Natural killer cell (primary cell): ENCODE results near the gene GMPS. TPM values are rescaled to one million over a fixed set of nuclear protein-coding genes. Genes with fewer than 3 reads are reported as not detected.

Experiments
- ATAC-seq, 3 donors: fragments of 150-1000 bp in 2 of 3; fragments of 200-7000 bp in 1 of 3; cut with Tn5 transposase; 1 replicate in 1 of 3; 2 replicates in 2 of 3; pipeline ENCODE4 v1.10.0; 2021; ENCODE audit warnings: mild to moderate bottlenecking in 2 of 3, moderate library complexity in 2 of 3
- DNase-seq, 2 donors: peaks; one replicate each; pipeline versions ENCODE4 v3.0.0 to v3.0.0-alpha.2; 2013 to 2021; ENCODE audit warnings: mixed read lengths in 1 of 2
- H3K27ac ChIP-seq: one replicate; pipeline ENCODE4 v1.5.1; 2013; ENCODE audit warnings: mild to moderate bottlenecking, low read length
- H3K27me3 ChIP-seq: one replicate; pipeline ENCODE4 v1.6.1; 2013; ENCODE audit warnings: low read length; ENCODE audit not compliant: control insufficient read depth, insufficient read depth
- H3K36me3 ChIP-seq: one replicate; pipeline ENCODE4 v1.6.1; 2013; ENCODE audit warnings: low read length; ENCODE audit not compliant: control insufficient read depth, insufficient read depth
- H3K4me1 ChIP-seq: one replicate; pipeline ENCODE4 v1.6.1; 2013; ENCODE audit warnings: low read length; ENCODE audit not compliant: control insufficient read depth, insufficient read depth
- H3K4me3 ChIP-seq: one replicate; pipeline ENCODE4 v1.5.1; 2013; ENCODE audit warnings: low read length
- H3K9me3 ChIP-seq: one replicate; pipeline ENCODE4 v1.6.1; 2013; ENCODE audit warnings: low read length; ENCODE audit not compliant: control insufficient read depth, insufficient read depth
- H3K27ac Mint-ChIP-seq, 2 donors: one replicate each; pipeline ENCODE4 v1.8.0; 2022; ENCODE audit warnings: mild to moderate bottlenecking in 2 of 2, mixed read lengths in 2 of 2, moderate library complexity in 1 of 2
- H3K27me3 Mint-ChIP-seq, 2 donors: one replicate each; pipeline ENCODE4 v1.8.0; 2022; ENCODE audit warnings: low read depth in 2 of 2, mixed read lengths in 2 of 2
- H3K36me3 Mint-ChIP-seq: one replicate; pipeline ENCODE4 v1.8.0; 2022; ENCODE audit warnings: mixed read lengths
- H3K4me1 Mint-ChIP-seq, 2 donors: one replicate each; pipeline ENCODE4 v1.8.0; 2022; ENCODE audit warnings: mixed read lengths in 2 of 2
- H3K4me3 Mint-ChIP-seq: one replicate; pipeline ENCODE4 v1.8.0; 2022; ENCODE audit warnings: mild to moderate bottlenecking, moderate library complexity, mixed read lengths
- H3K9me3 Mint-ChIP-seq, 2 donors: one replicate each; pipeline ENCODE4 v1.8.0; 2022; ENCODE audit warnings: mixed read lengths in 2 of 2
- CTCF ChIP-seq: fragments of 200-600 bp; IDR thresholded peaks from one replicate; pipeline ENCODE4 v1.8.0; 2022; ENCODE audit warnings: antibody characterized with exemption
- WGBS: methylation state at CpG from one replicate; pipeline ENCODE4 v1.1.7; 2013; ENCODE audit warnings: missing lambda C conversion rate; ENCODE audit not compliant: insufficient coverage; 5-methylcytosine and 5-hydroxymethylcytosine counted together
- intact Hi-C: fragments of 100-400 bp; cut with micrococcal nuclease; formaldehyde crosslinking; loops from one replicate; pipeline ENCODE4 v1.14.2; 2022
- total RNA-seq, 4 donors: library from RNA; stranded (reverse); fragments of 120-200 nt in 1 of 4; gene quantifications; one replicate each; pipeline versions ENCODE4 v1.2.3 to v1.2.4, GENCODE V29; 2013 to 2022

Gene GMPS
- total RNA-seq, 3 donors from 2014 or later (not counting 1 experiment from before 2014, with no cell fraction given), result 36.7 to 49.7 (median 45.4) TPM

- Mint-ChIP-seq H3K4me1 (peaks cover 20 to 33% of the 10 kb centered on the region in 2 donors), H3K9me3 (no peaks in the 10 kb centered on the region), H3K36me3 (no peaks in the 10 kb centered on the region), H3K27ac (no peak overlapping the region), H3K27me3 (no peaks in the 10 kb centered on the region), H3K4me3 (no peak overlapping the region)
- DNase-seq (no peak), ATAC-seq (no peak)
- no peak overlapping the region for H3K27ac ChIP-seq
- no peak overlapping the region for H3K4me3 ChIP-seq
- peaks cover 18% of the 10 kb centered on the region for H3K36me3 ChIP-seq
- H3K9me3 ChIP-seq, result no peaks in the 10 kb centered on the region
- WGBS, result 100% methylated on average over 4 of the region's 5 CpGs
- intact Hi-C loops, result no loop called here
- H3K4me1 ChIP-seq, result peaks cover 4% of the 10 kb centered on the region
- no peaks in the 10 kb centered on the region for H3K27me3 ChIP-seq
- no peak for TF ChIP-seq CTCF
Measured at GRCh38 chr3:155891321-155891720, 20.9 kb downstream of the GMPS start.

- Histone ChIP-seq H3K4me1 (no peaks in the 10 kb centered on the region), H3K27me3 (no peaks in the 10 kb centered on the region), H3K36me3 (peaks cover 46% of the 10 kb centered on the region), H3K9me3 (no peaks in the 10 kb centered on the region), H3K27ac (no peak overlapping the region), H3K4me3 (no peak overlapping the region)
- DNase-seq, result no peak
- Mint-ChIP-seq H3K4me1 (peaks cover 7 to 8% of the 10 kb centered on the region in 2 donors), H3K4me3 (no peak overlapping the region), H3K36me3 (peaks cover 7% of the 10 kb centered on the region), H3K27ac (no peak overlapping the region), H3K27me3 (no peaks in the 10 kb centered on the region), H3K9me3 (no peaks in the 10 kb centered on the region)
- intact Hi-C loops, result no loop called here
- ATAC-seq, result no peak
- 98% methylated on average over 7 of the region's 7 CpGs for WGBS
- no peak for TF ChIP-seq CTCF
Measured at GRCh38 chr3:155895379-155895900, 25.0 kb downstream of the GMPS start.

- intact Hi-C loops, result no loop called here
- DNase-seq, result no peak
- peaks cover 37% of the 10 kb centered on the region for H3K36me3 ChIP-seq
- H3K4me3 ChIP-seq, result no peak overlapping the region
- H3K36me3 Mint-ChIP-seq, result no peaks in the 10 kb centered on the region
- peak overlapping the region in 1 of 2 donors; percentile 56 for H3K27ac Mint-ChIP-seq
- peaks cover 5% of the 10 kb centered on the region for H3K4me1 ChIP-seq
- H3K9me3 ChIP-seq, result no peaks in the 10 kb centered on the region
- no peak overlapping the region for H3K27ac ChIP-seq
- no peak for ATAC-seq
- H3K9me3 Mint-ChIP-seq, result peaks cover 2 to 3% of the 10 kb centered on the region in 2 donors
- H3K4me1 Mint-ChIP-seq, result peaks cover 25% of the 10 kb centered on the region in 2 donors
- H3K4me3 Mint-ChIP-seq, result no peak overlapping the region
- WGBS, result no CpG with 5 or more reads among the region's 1 CpG
- TF ChIP-seq CTCF, result no peak
- H3K27me3 Mint-ChIP-seq, result no peaks in the 10 kb centered on the region
- no peaks in the 10 kb centered on the region for H3K27me3 ChIP-seq
Measured at GRCh38 chr3:155906900-155907299, 36.5 kb downstream of the GMPS start.

- TF ChIP-seq CTCF, result no peak
- no peaks in the 10 kb centered on the region for H3K9me3 ChIP-seq
- peaks cover 5% of the 10 kb centered on the region for H3K4me1 ChIP-seq
- H3K27ac Mint-ChIP-seq, result peak overlapping the region; percentile 56 to 69
- H3K4me3 Mint-ChIP-seq, result peak overlapping the region; percentile 61
- peaks cover 28 to 32% of the 10 kb centered on the region in 2 donors for H3K4me1 Mint-ChIP-seq
- H3K27me3 Mint-ChIP-seq, result no peaks in the 10 kb centered on the region
- peaks cover 2 to 3% of the 10 kb centered on the region in 2 donors for H3K9me3 Mint-ChIP-seq
- DNase-seq, result peak in 1 of 2 donors; percentile 13
- H3K27ac ChIP-seq, result peak overlapping the region; percentile 44
- no peaks in the 10 kb centered on the region for H3K36me3 Mint-ChIP-seq
- WGBS, result 61% methylated on average over 4 of the region's 4 CpGs
- H3K36me3 ChIP-seq, result peaks cover 41% of the 10 kb centered on the region
- H3K27me3 ChIP-seq, result no peaks in the 10 kb centered on the region
- intact Hi-C loops, result no loop called here
- H3K4me3 ChIP-seq, result no peak overlapping the region
- peak in 2 of 3 donors; percentile 29 to 54 for ATAC-seq
Measured at GRCh38 chr3:155908086-155908485, 37.6 kb downstream of the GMPS start.
